MV-4-11 (cell line): Measurements from ENCODE around the gene ATP11A.

Experiments used
- DNase-seq: peaks from one replicate; lab custom pipeline; 2025; lab: John Stamatoyannopoulos, UW

The ATP11A gene

GRCh38 chr13:112907871-112908331, 218.1 kb downstream of the ATP11A start:
- no peak for DNase-seq

GRCh38 chr13:112908342-112908741, 218.5 kb downstream of the ATP11A start:
- no peak for DNase-seq

GRCh38 chr13:112910016-112910415, 220.2 kb downstream of the ATP11A start:
- no peak for DNase-seq

- no peak for DNase-seq
These were observed 220.9 kb downstream of the ATP11A start for GRCh38 chr13:112910616-112911280.

- DNase-seq, result no peak
These were observed 221.5 kb downstream of the ATP11A start for GRCh38 chr13:112911285-112911701.

GRCh38 chr13:112911883-112912282, 222.0 kb downstream of the ATP11A start:
- no peak for DNase-seq

GRCh38 chr13:112912726-112913440, 223.0 kb downstream of the ATP11A start:
- no peak for DNase-seq

GRCh38 chr13:112916296-112916695, 226.5 kb downstream of the ATP11A start:
- DNase-seq, result no peak

- no peak for DNase-seq
These were observed 227.3 kb downstream of the ATP11A start for GRCh38 chr13:112917056-112917664.

- no peak for DNase-seq
These were observed 227.9 kb downstream of the ATP11A start for GRCh38 chr13:112917737-112918136.

- no peak for DNase-seq
These were observed 228.4 kb downstream of the ATP11A start for GRCh38 chr13:112918266-112918665.

GRCh38 chr13:112918746-112919145, 228.9 kb downstream of the ATP11A start:
- DNase-seq, result no peak

GRCh38 chr13:112923962-112924361, 234.1 kb downstream of the ATP11A start:
- DNase-seq, result no peak

- no peak for DNase-seq
These were observed 234.5 kb downstream of the ATP11A start for GRCh38 chr13:112924365-112924764.

GRCh38 chr13:112926003-112926402, 236.2 kb downstream of the ATP11A start:
- DNase-seq, result no peak

GRCh38 chr13:112926993-112927392, 237.2 kb downstream of the ATP11A start:
- DNase-seq, result no peak

- DNase-seq, result no peak
These were observed 238.5 kb downstream of the ATP11A start for GRCh38 chr13:112928020-112928971.

GRCh38 chr13:112928972-112929782, 239.3 kb downstream of the ATP11A start:
- peak; percentile 59 for DNase-seq

- no peak for DNase-seq
These were observed 239.9 kb downstream of the ATP11A start for GRCh38 chr13:112929783-112930055.

GRCh38 chr13:112930192-112930591, 240.4 kb downstream of the ATP11A start:
- no peak for DNase-seq
